Neural progenitor cell (in vitro differentiated cells): Measurements from ENCODE around the gene WDR74. TPM values are rescaled to one million over a fixed set of nuclear protein-coding genes. Genes with fewer than 3 reads are reported as not detected.

Source experiments
- DNase-seq: peaks from one replicate; pipeline ENCODE4 v3.0.0-alpha.2; 2016; ENCODE audit warnings: low spot score
- H2AFZ ChIP-seq: fragments of 200-600 bp; sonication (generic); replicated peaks from 2 replicates; pipeline ENCODE4 v1.6.1; 2016; ENCODE audit warnings: antibody characterized with exemption
- H3F3A ChIP-seq: fragments of 200-600 bp; sonication (generic); 2 replicates; pipeline ENCODE4 v1.6.1; 2016; ENCODE audit warnings: antibody characterized with exemption, low read depth
- H3K27ac ChIP-seq: fragments of 200-600 bp; sonication (generic); 2 replicates; pipeline ENCODE4 v1.5.1; 2016; ENCODE audit warnings: mild to moderate bottlenecking
- H3K27me3 ChIP-seq: fragments of 200-600 bp; sonication (generic); 2 replicates; pipeline ENCODE4 v1.6.1; 2016; ENCODE audit warnings: mild to moderate bottlenecking, moderate library complexity
- H3K36me3 ChIP-seq: fragments of 200-600 bp; sonication (generic); 2 replicates; pipeline ENCODE4 v1.5.1; 2016
- H3K4me1 ChIP-seq: fragments of 200-600 bp; sonication (generic); 2 replicates; pipeline ENCODE4 v1.6.1; 2016; ENCODE audit warnings: mixed run types
- H3K4me2 ChIP-seq: fragments of 200-600 bp; sonication (generic); 2 replicates; pipeline ENCODE4 v1.6.1; 2016
- H3K4me3 ChIP-seq: fragments of 200-600 bp; sonication (generic); 2 replicates; pipeline ENCODE4 v1.5.1; 2016
- H3K79me2 ChIP-seq: fragments of 200-600 bp; sonication (generic); 2 replicates; pipeline ENCODE4 v1.6.1; 2016; ENCODE audit warnings: low read depth
- H3K9ac ChIP-seq: fragments of 200-600 bp; sonication (generic); 2 replicates; pipeline ENCODE4 v1.6.1; 2016
- H3K9me3 ChIP-seq: fragments of 200-600 bp; sonication (generic); 2 replicates; pipeline ENCODE4 v1.5.1; 2016; ENCODE audit warnings: low read depth
- H4K20me1 ChIP-seq: fragments of 200-600 bp; sonication (generic); 2 replicates; pipeline ENCODE4 v1.6.1; 2016; ENCODE audit warnings: low read depth
- H3K27ac Mint-ChIP-seq: 3 replicates; pipeline ENCODE4 v1.8.0; 2021; ENCODE audit warnings: mixed read lengths
- H3K27me3 Mint-ChIP-seq: 2 replicates; pipeline ENCODE4 v1.8.0; 2022; ENCODE audit warnings: low read depth, mild to moderate bottlenecking, inconsistent platforms, moderate library complexity, mixed read lengths; ENCODE audit not compliant: insufficient read depth
- H3K36me3 Mint-ChIP-seq: 3 replicates; pipeline ENCODE4 v1.8.0; 2021; ENCODE audit warnings: mixed read lengths
- H3K4me1 Mint-ChIP-seq: 3 replicates; pipeline ENCODE4 v1.8.0; 2021; ENCODE audit warnings: mixed read lengths
- H3K4me3 Mint-ChIP-seq: 3 replicates; pipeline ENCODE4 v1.8.0; 2021; ENCODE audit warnings: mild to moderate bottlenecking, moderate library complexity, mixed read lengths
- H3K9me3 Mint-ChIP-seq: 3 replicates; pipeline ENCODE4 v1.8.0; 2020; ENCODE audit warnings: mixed read lengths
- CTCF ChIP-seq: fragments of 200-600 bp; sonication (generic); IDR thresholded peaks from 2 replicates; pipeline ENCODE4 v1.5.1; 2017; ENCODE audit warnings: antibody characterized with exemption, mild to moderate bottlenecking
- EZH2 ChIP-seq: fragments of 200-600 bp; sonication (generic); IDR thresholded peaks from 2 replicates; pipeline ENCODE4 v1.6.1; 2017; ENCODE audit warnings: antibody characterized with exemption, mild to moderate bottlenecking, moderate library complexity
- EZH2phosphoT487 ChIP-seq: fragments of 200-600 bp; sonication (generic); IDR thresholded peaks from 2 replicates; pipeline ENCODE4 v1.6.1; 2017; ENCODE audit warnings: antibody characterized with exemption
- total RNA-seq: library from RNA; depleted of rRNA; stranded (reverse); fragments of >200 nt; gene quantifications from 2 replicates; pipeline ENCODE4 v1.2.3, GENCODE V29; 2015; ENCODE audit warnings: low replicate concordance

Gene WDR74
- total RNA-seq, 1 donor from 2014 or later = 40.0 TPM

DNA sequence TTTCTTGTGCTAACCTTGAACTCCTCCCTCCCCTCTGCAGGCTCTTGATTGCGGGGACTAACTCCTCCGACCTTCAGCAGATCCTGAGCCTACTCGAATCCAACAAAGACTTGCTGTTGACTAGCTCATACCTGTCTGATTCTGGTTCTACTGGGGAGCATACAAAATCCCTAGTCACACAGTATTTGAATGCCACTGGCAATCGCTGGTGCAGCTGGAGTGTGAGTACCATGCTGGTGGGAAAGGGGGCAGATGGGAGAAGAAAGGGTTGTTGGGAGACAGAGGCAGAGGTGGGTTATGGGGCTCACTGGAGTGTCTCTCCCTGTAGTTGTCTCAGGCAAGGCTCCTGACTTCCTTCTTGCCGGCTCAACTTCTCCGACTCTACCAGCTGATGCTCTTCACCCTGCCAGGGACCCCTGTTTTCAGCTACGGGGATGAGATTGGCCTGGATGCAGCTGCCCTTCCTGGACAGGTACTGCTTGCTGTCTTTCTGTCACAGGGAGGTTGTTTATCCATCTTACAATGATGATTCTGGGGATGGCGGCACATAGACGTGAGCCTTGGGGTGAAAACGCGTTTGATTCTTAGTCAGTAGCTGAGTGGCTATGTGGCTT is 45.9 kb upstream of the WDR74 start:
- no peaks in the 10 kb centered on the region for H3K27me3 ChIP-seq
- no peak overlapping the region for H3K9ac ChIP-seq
- H3K9me3 Mint-ChIP-seq = no peaks in the 10 kb centered on the region
- H3K27me3 Mint-ChIP-seq = peaks cover 5% of the 10 kb centered on the region
- peaks cover 43% of the 10 kb centered on the region for H3K4me1 Mint-ChIP-seq
- peaks cover 78% of the 10 kb centered on the region for H3F3A ChIP-seq
- peak overlapping the region; percentile 72 for H3K27ac Mint-ChIP-seq
- no peak overlapping the region for H3K27ac ChIP-seq
- TF ChIP-seq EZH2phosphoT487 = no peak
- TF ChIP-seq EZH2 = no peak
- no peak for TF ChIP-seq CTCF
- H3K36me3 ChIP-seq = peaks cover 6% of the 10 kb centered on the region
- no peak for DNase-seq
- no peaks in the 10 kb centered on the region for H3K9me3 ChIP-seq
- H3K79me2 ChIP-seq = peaks cover 68% of the 10 kb centered on the region
- peaks cover 49% of the 10 kb centered on the region for H3K36me3 Mint-ChIP-seq
- peaks cover 50% of the 10 kb centered on the region for H4K20me1 ChIP-seq
- no peak overlapping the region for H3K4me2 ChIP-seq
- peak overlapping the region; percentile 67 for H3K4me3 Mint-ChIP-seq
- no peak overlapping the region for H2AFZ ChIP-seq
- no peak overlapping the region for H3K4me3 ChIP-seq
- H3K4me1 ChIP-seq = peaks cover 17% of the 10 kb centered on the region

GRCh38 chr11:62883673-62884072 is 44.3 kb upstream of the WDR74 start:
- Histone ChIP-seq H3K9ac (no peak overlapping the region), H3K9me3 (no peaks in the 10 kb centered on the region), H3K79me2 (peaks cover 82% of the 10 kb centered on the region), H2AFZ (no peak overlapping the region), H3K27ac (no peak overlapping the region), H3F3A (peaks cover 78% of the 10 kb centered on the region), H3K4me1 (peaks cover 29% of the 10 kb centered on the region), H3K4me3 (no peak overlapping the region), H3K4me2 (peak overlapping the region; percentile 95), H3K36me3 (peaks cover 6% of the 10 kb centered on the region), H3K27me3 (no peaks in the 10 kb centered on the region), H4K20me1 (peaks cover 59% of the 10 kb centered on the region)
- H3K36me3 Mint-ChIP-seq = peaks cover 36% of the 10 kb centered on the region
- peaks cover 6% of the 10 kb centered on the region for H3K27me3 Mint-ChIP-seq
- H3K9me3 Mint-ChIP-seq = no peaks in the 10 kb centered on the region
- H3K4me3 Mint-ChIP-seq = peak overlapping the region; percentile 100
- DNase-seq = no peak
- H3K4me1 Mint-ChIP-seq = peaks cover 52% of the 10 kb centered on the region
- TF ChIP-seq CTCF = no peak
- TF ChIP-seq EZH2phosphoT487 = no peak
- no peak for TF ChIP-seq EZH2
- peak overlapping the region; percentile 83 for H3K27ac Mint-ChIP-seq

DNA sequence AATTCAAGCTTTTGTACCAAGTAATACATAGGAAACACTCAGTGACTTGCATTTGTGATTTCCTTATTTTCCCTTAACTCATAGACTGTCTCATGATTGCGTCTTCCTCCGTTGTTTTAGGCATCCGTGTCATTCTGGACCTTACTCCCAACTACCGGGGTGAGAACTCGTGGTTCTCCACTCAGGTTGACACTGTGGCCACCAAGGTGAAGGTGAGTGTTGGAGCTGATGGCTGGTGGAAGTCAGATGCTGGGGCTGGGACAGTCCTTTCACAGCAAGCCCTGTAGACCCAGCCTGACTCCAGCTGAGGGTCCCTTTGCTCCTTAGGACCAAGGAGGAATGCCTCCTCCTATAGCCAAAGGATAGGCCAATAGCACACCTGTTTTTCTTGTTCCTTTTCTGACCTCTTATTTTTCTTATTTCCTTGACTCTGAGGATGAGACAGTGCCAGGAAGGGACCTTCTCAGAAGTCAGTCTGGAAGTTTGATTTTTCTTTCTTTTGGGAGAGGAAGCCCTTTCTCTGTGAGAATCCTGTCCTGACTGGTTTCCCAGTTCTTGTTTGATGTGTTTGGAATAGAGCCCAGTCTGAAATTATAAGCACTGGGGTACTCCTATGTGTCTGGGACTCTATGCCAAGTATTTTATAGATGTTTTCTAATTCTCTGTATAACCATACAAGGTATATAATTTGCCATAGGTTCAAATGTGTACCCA is 43.6 kb upstream of the WDR74 start:
- Mint-ChIP-seq H3K4me1 (peaks cover 50% of the 10 kb centered on the region), H3K9me3 (no peaks in the 10 kb centered on the region), H3K4me3 (peak overlapping the region; percentile 100), H3K36me3 (peaks cover 34% of the 10 kb centered on the region), H3K27ac (peak overlapping the region; percentile 93), H3K27me3 (peaks cover 7% of the 10 kb centered on the region)
- Histone ChIP-seq H3K4me3 (peak overlapping the region; percentile 63), H3K9ac (no peak overlapping the region), H3F3A (peaks cover 78% of the 10 kb centered on the region), H3K27me3 (no peaks in the 10 kb centered on the region), H2AFZ (no peak overlapping the region), H3K4me2 (peak overlapping the region; percentile 95), H3K27ac (no peak overlapping the region), H4K20me1 (peaks cover 56% of the 10 kb centered on the region), H3K9me3 (no peaks in the 10 kb centered on the region), H3K79me2 (peaks cover 89% of the 10 kb centered on the region), H3K36me3 (peaks cover 6% of the 10 kb centered on the region), H3K4me1 (peaks cover 29% of the 10 kb centered on the region)
- no peak for TF ChIP-seq EZH2phosphoT487
- no peak for TF ChIP-seq EZH2
- no peak for TF ChIP-seq CTCF
- no peak for DNase-seq
